Subcutaneous abdominal adipose tissue (tissue), 5 donors: ENCODE measurements around the gene KCNQ4.

Source experiments
- H3K27ac ChIP-seq: one replicate; pipeline ENCODE4 v1.7.0; 2013; ENCODE audit warnings: low read depth, mild to moderate bottlenecking, inconsistent platforms, low read length, moderate library complexity
- H3K27me3 ChIP-seq, 5 donors: one replicate each; pipeline ENCODE4 v1.7.0; 2013; ENCODE audit warnings: low read length in 5 of 5, inconsistent platforms in 1 of 5; ENCODE audit not compliant: control insufficient read depth in 5 of 5, insufficient read depth in 4 of 5
- H3K36me3 ChIP-seq, 5 donors: one replicate each; pipeline ENCODE4 v1.7.0; 2013; ENCODE audit warnings: low read length in 5 of 5; ENCODE audit not compliant: control insufficient read depth in 5 of 5, insufficient read depth in 5 of 5
- H3K4me1 ChIP-seq, 5 donors: one replicate each; pipeline ENCODE4 v1.7.0; 2013; ENCODE audit warnings: low read length in 5 of 5, mild to moderate bottlenecking in 3 of 5, moderate library complexity in 1 of 5; ENCODE audit not compliant: control insufficient read depth in 5 of 5, insufficient read depth in 5 of 5
- H3K4me3 ChIP-seq, 5 donors: one replicate each; pipeline ENCODE4 v1.7.0; 2013; ENCODE audit warnings: low read length in 5 of 5, low read depth in 1 of 5
- H3K9ac ChIP-seq, 5 donors: one replicate each; pipeline ENCODE4 v1.7.0; 2013; ENCODE audit warnings: low read length in 5 of 5, mild to moderate bottlenecking in 4 of 5, moderate library complexity in 3 of 5
- H3K9me3 ChIP-seq, 5 donors: one replicate each; pipeline ENCODE4 v1.7.0; 2013; ENCODE audit warnings: low read length in 5 of 5; ENCODE audit not compliant: control insufficient read depth in 5 of 5
- donor health status: healthy.
- donor health status: healthy.
- donor health status: healthy.
- donor health status: healthy.
- donor health status: healthy.

KCNQ4 gene

DNA sequence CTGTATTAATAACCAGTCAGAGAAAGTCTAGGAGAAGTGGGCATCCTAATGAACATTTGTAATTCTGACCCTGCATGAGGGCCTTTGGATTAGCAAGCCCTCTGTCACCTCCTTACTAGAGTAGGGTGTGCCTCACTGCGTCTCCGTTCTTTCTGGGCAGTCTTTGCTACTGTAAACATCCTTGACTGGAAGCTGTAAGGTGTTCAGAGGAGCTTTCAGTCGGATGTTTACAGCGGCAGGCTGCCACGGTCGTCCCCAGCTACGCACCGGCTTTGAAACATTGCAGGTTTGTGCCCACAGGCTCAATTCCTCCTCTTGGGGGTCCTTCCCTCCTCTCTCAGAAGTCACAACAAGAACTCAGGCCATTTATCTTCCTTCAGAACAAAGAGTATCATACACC, 29.4 kb upstream of the KCNQ4 start:
- H3K4me3 ChIP-seq, result no peak overlapping the region
- peaks cover 51 to 88% (median 75%) of the 10 kb centered on the region in 5 donors for H3K36me3 ChIP-seq
- no peak overlapping the region for H3K27ac ChIP-seq
- no peak overlapping the region for H3K9ac ChIP-seq
- peaks cover 0 to 19% (median 14%) of the 10 kb centered on the region in 5 donors for H3K4me1 ChIP-seq
- no peaks in the 10 kb centered on the region for H3K27me3 ChIP-seq
- H3K9me3 ChIP-seq, result no peaks in the 10 kb centered on the region

DNA sequence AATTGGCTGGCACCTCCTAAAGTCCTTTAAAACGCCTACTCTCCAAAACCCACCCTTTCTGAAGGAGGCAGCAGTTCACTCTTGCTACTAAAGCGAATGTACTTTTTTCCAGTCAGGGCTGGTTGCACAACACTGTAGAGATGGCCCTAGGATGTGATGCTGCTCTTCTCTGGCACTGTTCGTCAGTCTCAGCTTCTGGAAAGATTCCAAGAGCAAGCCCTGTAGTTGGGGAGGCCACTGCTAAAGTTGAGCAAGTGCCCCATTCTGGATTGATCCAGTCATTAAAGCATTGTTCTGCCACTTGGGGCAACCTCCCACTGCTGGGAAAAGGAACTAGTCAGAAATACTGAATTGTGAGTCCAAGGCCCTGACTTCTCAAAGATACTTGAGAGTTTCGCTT, 28.5 kb upstream of the KCNQ4 start:
- no peak overlapping the region for H3K4me3 ChIP-seq

GRCh38 chr1:40756523-40756922, 27.1 kb upstream of the KCNQ4 start:
- no peaks in the 10 kb centered on the region for H3K27me3 ChIP-seq
- peaks cover 0 to 14% (median 10%) of the 10 kb centered on the region in 5 donors for H3K4me1 ChIP-seq
- no peak overlapping the region for H3K4me3 ChIP-seq
- peaks cover 34 to 88% (median 78%) of the 10 kb centered on the region in 5 donors for H3K36me3 ChIP-seq
- no peaks in the 10 kb centered on the region for H3K9me3 ChIP-seq
- H3K27ac ChIP-seq, result no peak overlapping the region
- H3K9ac ChIP-seq, result no peak overlapping the region

More for the DNA sequence above, 28.5 kb upstream of the KCNQ4 start:
- Histone ChIP-seq H3K36me3 (peaks cover 45 to 90% (median 75%) of the 10 kb centered on the region in 5 donors), H3K9ac (peak overlapping the region in 1 of 5 donors; percentile 29), H3K27me3 (no peaks in the 10 kb centered on the region), H3K27ac (peak overlapping the region; percentile 51), H3K4me1 (peaks cover 0 to 14% (median 10%) of the 10 kb centered on the region in 5 donors), H3K9me3 (no peaks in the 10 kb centered on the region)

DNA sequence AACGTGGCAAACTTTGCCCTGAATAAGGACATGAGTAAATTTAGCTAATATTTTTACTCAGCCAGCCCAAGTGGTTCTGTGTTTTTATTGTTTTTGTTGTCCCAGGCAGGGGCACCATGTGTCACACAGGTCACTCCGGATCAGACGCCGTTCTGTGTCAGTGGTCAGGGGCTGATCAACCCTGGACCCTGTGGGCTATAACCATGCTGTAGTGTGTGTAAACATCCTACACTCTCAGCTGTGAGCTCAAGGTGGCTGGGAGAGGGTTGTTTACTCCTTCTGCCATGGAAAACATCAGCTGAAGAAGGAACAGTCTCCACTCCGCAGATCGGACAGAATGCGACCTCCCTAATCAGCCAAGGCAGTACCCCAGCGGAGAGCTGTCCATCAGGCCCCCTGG, 26.5 kb upstream of the KCNQ4 start:
- H3K36me3 ChIP-seq, result peaks cover 34 to 88% (median 80%) of the 10 kb centered on the region in 5 donors
- no peak overlapping the region for H3K9ac ChIP-seq
- H3K27ac ChIP-seq, result no peak overlapping the region
- H3K9me3 ChIP-seq, result no peaks in the 10 kb centered on the region
- H3K4me1 ChIP-seq, result peaks cover 0 to 14% (median 10%) of the 10 kb centered on the region in 5 donors
- H3K4me3 ChIP-seq, result no peak overlapping the region
- H3K27me3 ChIP-seq, result no peaks in the 10 kb centered on the region

DNA sequence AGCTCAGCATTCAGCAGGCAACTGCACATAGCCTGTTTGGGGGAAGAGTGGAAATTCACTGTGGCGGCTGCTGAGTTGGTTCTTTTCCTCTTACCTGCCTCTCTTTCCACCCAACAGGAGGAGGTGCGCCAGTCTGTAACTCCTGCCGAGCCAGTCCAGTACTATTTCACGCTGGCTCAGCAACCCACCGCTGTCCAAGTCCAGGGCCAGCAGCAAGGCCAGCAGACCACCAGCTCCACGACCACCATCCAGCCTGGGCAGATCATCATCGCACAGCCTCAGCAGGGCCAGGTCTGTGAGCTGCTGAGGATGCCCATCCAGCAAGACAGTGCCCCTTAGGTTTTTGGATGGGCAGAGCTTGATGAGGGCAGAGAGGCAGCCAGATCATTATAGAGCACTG, 25.6 kb upstream of the KCNQ4 start:
- Histone ChIP-seq H3K36me3 (peaks cover 31 to 93% (median 84%) of the 10 kb centered on the region in 5 donors), H3K4me1 (peaks cover 0 to 14% (median 10%) of the 10 kb centered on the region in 5 donors), H3K27me3 (no peaks in the 10 kb centered on the region), H3K9ac (no peak overlapping the region), H3K4me3 (no peak overlapping the region), H3K9me3 (no peaks in the 10 kb centered on the region), H3K27ac (no peak overlapping the region)

GRCh38 chr1:40758578-40759343, 24.8 kb upstream of the KCNQ4 start:
- Histone ChIP-seq H3K27me3 (no peaks in the 10 kb centered on the region), H3K9ac (no peak overlapping the region), H3K9me3 (no peaks in the 10 kb centered on the region), H3K4me1 (peaks cover 0 to 14% (median 10%) of the 10 kb centered on the region in 5 donors), H3K27ac (no peak overlapping the region), H3K36me3 (peaks cover 26 to 91% (median 81%) of the 10 kb centered on the region in 5 donors), H3K4me3 (no peak overlapping the region)

- Histone ChIP-seq H3K27ac (no peak overlapping the region), H3K27me3 (no peaks in the 10 kb centered on the region), H3K9ac (no peak overlapping the region), H3K4me3 (no peak overlapping the region), H3K9me3 (no peaks in the 10 kb centered on the region), H3K4me1 (no peaks in the 10 kb centered on the region), H3K36me3 (peaks cover 27 to 91% (median 82%) of the 10 kb centered on the region in 5 donors)
These were observed 22.6 kb upstream of the KCNQ4 start for GRCh38 chr1:40760984-40761383.

DNA sequence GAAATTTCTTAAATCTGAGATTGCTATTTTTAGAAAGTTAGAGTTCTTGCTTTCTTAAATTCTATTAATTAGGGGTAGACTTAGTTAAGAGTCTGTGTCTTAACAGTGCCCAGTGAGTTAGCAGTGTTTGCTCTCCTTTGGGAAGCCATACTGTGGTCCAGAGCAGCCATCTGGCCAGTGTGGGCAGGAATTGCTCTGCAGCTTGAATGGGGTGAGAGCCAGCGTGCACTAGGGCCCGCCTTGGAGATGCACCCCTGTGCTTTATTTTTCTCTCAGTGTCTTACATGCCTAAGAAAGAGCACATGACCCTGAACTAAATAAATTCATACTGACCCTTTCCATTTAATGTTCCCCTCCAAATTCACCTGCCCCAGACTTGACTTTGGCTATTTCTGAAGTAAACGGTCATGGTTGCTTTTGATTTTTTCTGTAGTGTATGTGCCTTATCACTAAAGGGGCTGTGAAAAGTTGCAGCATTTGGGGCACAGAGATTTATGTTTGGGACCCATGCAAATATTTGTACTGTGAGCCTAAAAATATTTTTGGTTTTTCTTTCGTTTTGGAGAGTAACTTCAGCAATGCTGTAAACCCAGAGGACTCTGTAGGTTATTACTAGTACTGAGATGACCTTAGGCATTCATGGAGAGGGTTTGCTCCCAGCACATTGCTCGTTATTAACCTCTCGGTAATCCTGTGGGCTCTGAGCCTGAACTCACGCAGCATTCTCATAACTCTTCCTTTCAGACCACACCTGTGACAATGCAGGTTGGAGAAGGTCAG, 21.3 kb upstream of the KCNQ4 start:
- Histone ChIP-seq H3K9ac (no peak overlapping the region), H3K27me3 (no peaks in the 10 kb centered on the region), H3K4me3 (no peak overlapping the region), H3K36me3 (peaks cover 20 to 91% (median 83%) of the 10 kb centered on the region in 5 donors), H3K4me1 (no peaks in the 10 kb centered on the region), H3K27ac (no peak overlapping the region), H3K9me3 (no peaks in the 10 kb centered on the region)

DNA sequence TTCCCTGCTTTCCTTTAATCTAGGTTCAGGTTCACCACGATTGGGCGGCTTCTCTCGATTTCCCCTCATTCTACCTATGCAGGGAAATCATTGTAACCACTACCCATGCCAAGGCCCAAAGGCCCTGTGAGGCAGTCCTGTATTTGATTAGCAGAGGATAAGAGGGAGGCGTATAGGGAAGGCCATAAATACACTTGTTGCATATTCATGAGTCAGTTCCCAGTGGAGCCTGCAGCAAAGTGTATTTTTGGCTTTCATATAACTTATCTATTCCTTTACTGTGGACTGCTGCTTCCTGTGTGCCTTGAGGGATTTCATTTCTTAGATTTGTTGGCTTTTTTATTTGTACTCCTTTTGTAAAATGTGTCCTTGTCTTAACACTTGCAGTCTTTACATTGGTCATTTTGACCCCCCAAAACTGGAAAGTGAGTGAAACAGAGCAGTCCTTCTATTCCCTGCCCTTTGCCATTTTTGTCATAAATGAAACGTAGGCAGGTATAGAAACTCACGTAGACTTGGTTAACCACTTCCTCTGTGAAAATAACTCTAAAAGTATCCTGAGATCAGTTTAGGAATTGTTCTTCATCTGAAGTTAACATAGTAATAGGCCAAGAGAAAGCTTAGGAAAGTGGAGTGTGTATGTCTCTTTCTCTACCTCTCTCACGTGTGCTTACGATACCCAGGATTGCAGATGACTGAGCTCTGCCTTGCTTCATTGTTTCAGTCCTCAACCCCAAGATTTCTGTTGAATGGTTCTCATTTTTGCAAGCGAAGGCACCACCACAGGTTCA, 19.6 kb upstream of the KCNQ4 start:
- H3K4me1 ChIP-seq, result no peaks in the 10 kb centered on the region
- H3K4me3 ChIP-seq, result no peak overlapping the region
- H3K9ac ChIP-seq, result no peak overlapping the region
- H3K27ac ChIP-seq, result no peak overlapping the region
- H3K27me3 ChIP-seq, result no peaks in the 10 kb centered on the region
- peaks cover 15 to 89% (median 81%) of the 10 kb centered on the region in 5 donors for H3K36me3 ChIP-seq
- no peaks in the 10 kb centered on the region for H3K9me3 ChIP-seq
